ENCODE measurements around the gene GBA2.
A peak's percentile ranks its signal among the peaks of the same experiment; 100 is the strongest.

GBA2 gene

DNA sequence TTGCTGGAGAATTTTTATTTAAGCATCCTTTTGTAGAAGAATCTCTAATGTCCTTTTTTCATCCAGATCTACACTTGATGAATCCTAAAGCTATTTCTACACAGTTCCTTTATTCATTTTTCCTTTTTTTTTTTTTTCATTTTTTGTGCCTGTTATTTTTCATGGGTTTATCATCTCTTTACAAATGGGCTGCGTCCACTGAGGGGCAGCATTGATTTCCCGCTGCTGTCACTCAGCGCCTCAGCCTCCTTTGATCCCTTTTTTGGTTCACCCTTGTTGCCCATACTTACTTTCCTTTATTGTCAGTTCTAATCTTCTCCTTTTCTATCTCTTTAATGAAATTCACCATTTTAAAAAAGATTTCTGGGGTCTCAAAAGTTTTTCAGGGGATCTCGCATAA lies 10.8 kb upstream of the GBA2 start:
- DNase-seq (ENCODE audit: low spot score in 2 of 2) (no peak), ATAC-seq (replicated peaks; ENCODE audit: extremely low read depth, poor library complexity, severe bottlenecking) (no peak)
- Mint-ChIP-seq H3K36me3 (ENCODE audit: insufficient read depth) (peaks cover 7% of the 10 kb centered on the region), H3K4me1 (peaks cover 58% of the 10 kb centered on the region), H3K27ac (ENCODE audit: low read depth) (no peak overlapping the region), H3K27me3 (no peaks in the 10 kb centered on the region), H3K4me3 (no peak overlapping the region), H3K9me3 (no peaks in the 10 kb centered on the region)

- ATAC-seq (replicated peaks; ENCODE audit: extremely low read depth, poor library complexity, severe bottlenecking): no peak
- Mint-ChIP-seq H3K36me3 (ENCODE audit: insufficient read depth) (peaks cover 7% of the 10 kb centered on the region), H3K27me3 (no peaks in the 10 kb centered on the region), H3K27ac (ENCODE audit: low read depth) (no peak overlapping the region), H3K4me3 (no peak overlapping the region), H3K9me3 (no peaks in the 10 kb centered on the region), H3K4me1 (peaks cover 53% of the 10 kb centered on the region)
- no peak for DNase-seq (ENCODE audit: low spot score in 2 of 2)
Observed at GRCh38 chr9:35758475-35759050, 9.5 kb upstream of the GBA2 start.

GRCh38 chr9:35757892-35758275 lies 8.9 kb upstream of the GBA2 start:
- Mint-ChIP-seq H3K4me3 (peak overlapping the region; percentile 99), H3K27me3 (no peaks in the 10 kb centered on the region), H3K36me3 (ENCODE audit: insufficient read depth) (peaks cover 13% of the 10 kb centered on the region), H3K4me1 (peaks cover 49% of the 10 kb centered on the region), H3K27ac (ENCODE audit: low read depth) (peak overlapping the region; percentile 94), H3K9me3 (no peaks in the 10 kb centered on the region)
- no peak for DNase-seq (ENCODE audit: low spot score in 2 of 2)
- no peak for ATAC-seq (replicated peaks; ENCODE audit: extremely low read depth, poor library complexity, severe bottlenecking)

GRCh38 chr9:35757226-35757891 lies 8.3 kb upstream of the GBA2 start:
- H3K36me3 Mint-ChIP-seq (ENCODE audit: insufficient read depth): peaks cover 13% of the 10 kb centered on the region
- H3K4me1 Mint-ChIP-seq: peaks cover 51% of the 10 kb centered on the region
- H3K4me3 Mint-ChIP-seq: peak overlapping the region; percentile 99
- peak; percentile 13 for ATAC-seq (replicated peaks; ENCODE audit: extremely low read depth, poor library complexity, severe bottlenecking)
- no peaks in the 10 kb centered on the region for H3K27me3 Mint-ChIP-seq
- peak overlapping the region; percentile 94 for H3K27ac Mint-ChIP-seq (ENCODE audit: low read depth)
- no peak for DNase-seq (ENCODE audit: low spot score in 2 of 2)
- no peaks in the 10 kb centered on the region for H3K9me3 Mint-ChIP-seq

GRCh38 chr9:35756275-35757225 lies 7.5 kb upstream of the GBA2 start:
- DNase-seq (ENCODE audit: low spot score in 2 of 2) (peak; percentile 53 to 56), ATAC-seq (replicated peaks; ENCODE audit: extremely low read depth, poor library complexity, severe bottlenecking) (peak; percentile 82)
- peak overlapping the region; percentile 99 for H3K4me3 Mint-ChIP-seq
- peaks cover 13% of the 10 kb centered on the region for H3K36me3 Mint-ChIP-seq (ENCODE audit: insufficient read depth)
- no peaks in the 10 kb centered on the region for H3K27me3 Mint-ChIP-seq
- peaks cover 49% of the 10 kb centered on the region for H3K4me1 Mint-ChIP-seq
- no peaks in the 10 kb centered on the region for H3K9me3 Mint-ChIP-seq
- H3K27ac Mint-ChIP-seq (ENCODE audit: low read depth): peak overlapping the region; percentile 94

DNA sequence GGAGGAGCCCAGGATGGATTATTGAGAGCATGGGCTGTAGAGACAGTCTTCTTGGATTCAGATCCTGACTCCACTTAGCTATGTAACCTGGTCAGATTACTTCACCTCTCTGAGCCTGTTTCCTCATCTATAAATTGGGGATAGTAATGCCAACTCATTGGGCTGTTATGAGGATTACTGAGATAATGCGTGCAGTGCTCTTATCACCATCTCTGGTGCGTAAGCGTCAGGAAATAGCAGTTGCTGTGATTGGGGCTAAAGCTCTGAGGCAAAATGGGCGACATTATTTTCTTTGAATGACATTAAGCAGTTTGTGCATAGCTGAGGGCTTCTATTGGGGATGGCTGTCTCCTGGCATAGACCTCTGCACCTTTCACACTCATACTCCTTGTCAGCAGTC lies 6.0 kb upstream of the GBA2 start:
- Mint-ChIP-seq H3K27ac (ENCODE audit: low read depth) (no peak overlapping the region), H3K36me3 (ENCODE audit: insufficient read depth) (peaks cover 10% of the 10 kb centered on the region), H3K27me3 (no peaks in the 10 kb centered on the region), H3K9me3 (no peaks in the 10 kb centered on the region), H3K4me1 (peaks cover 48% of the 10 kb centered on the region), H3K4me3 (no peak overlapping the region)
- DNase-seq (ENCODE audit: low spot score in 2 of 2) (no peak), ATAC-seq (replicated peaks; ENCODE audit: extremely low read depth, poor library complexity, severe bottlenecking) (no peak)

GRCh38 chr9:35754264-35754663 lies 5.2 kb upstream of the GBA2 start, which contains the start of gene MSMP:
TSS of gene MSMP (minus strand) at chr9:35754276. CDS start at chr9:35754129, 147 bp downstream.
- Mint-ChIP-seq H3K4me1 (peaks cover 50% of the 10 kb centered on the region), H3K36me3 (ENCODE audit: insufficient read depth) (peaks cover 15% of the 10 kb centered on the region), H3K4me3 (no peak within 1 kb of the TSS), H3K27me3 (no peaks in the 10 kb centered on the region), H3K9me3 (no peaks in the 10 kb centered on the region), H3K27ac (ENCODE audit: low read depth) (no peak within 1 kb of the TSS)
- no peak for ATAC-seq (replicated peaks; ENCODE audit: extremely low read depth, poor library complexity, severe bottlenecking)
- no peak for DNase-seq (ENCODE audit: low spot score in 2 of 2)

- Mint-ChIP-seq H3K4me1 (peaks cover 45% of the 10 kb centered on the region), H3K9me3 (no peaks in the 10 kb centered on the region), H3K36me3 (ENCODE audit: insufficient read depth) (peaks cover 15% of the 10 kb centered on the region), H3K4me3 (no peak overlapping the region), H3K27me3 (no peaks in the 10 kb centered on the region), H3K27ac (ENCODE audit: low read depth) (no peak overlapping the region)
- no peak for DNase-seq (ENCODE audit: low spot score in 2 of 2)
- ATAC-seq (replicated peaks; ENCODE audit: extremely low read depth, poor library complexity, severe bottlenecking): no peak
Observed at GRCh38 chr9:35753466-35753865, 4.4 kb upstream of the GBA2 start.

DNA sequence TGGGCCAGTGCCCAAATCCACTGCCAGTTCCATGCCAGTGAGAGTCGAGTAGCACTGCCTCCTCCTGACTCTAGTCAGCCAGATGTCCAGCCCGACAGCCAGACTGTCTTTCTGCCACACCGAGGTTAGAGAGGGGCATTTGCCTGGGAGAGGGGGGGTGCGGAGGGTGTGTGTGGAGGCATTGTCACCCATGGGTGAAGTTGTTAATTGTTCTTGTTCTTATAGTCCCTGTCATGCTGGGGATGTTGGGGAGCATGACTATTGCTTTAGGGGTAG lies 1.2 kb upstream of the GBA2 start:
- H3K9me3 Mint-ChIP-seq: no peaks in the 10 kb centered on the region
- peaks cover 45% of the 10 kb centered on the region for H3K4me1 Mint-ChIP-seq
- peak overlapping the region; percentile 97 for H3K4me3 Mint-ChIP-seq
- peaks cover 15% of the 10 kb centered on the region for H3K36me3 Mint-ChIP-seq (ENCODE audit: insufficient read depth)
- no peak for ATAC-seq (replicated peaks; ENCODE audit: extremely low read depth, poor library complexity, severe bottlenecking)
- no peaks in the 10 kb centered on the region for H3K27me3 Mint-ChIP-seq
- peak overlapping the region; percentile 91 for H3K27ac Mint-ChIP-seq (ENCODE audit: low read depth)
- no peak for DNase-seq (ENCODE audit: low spot score in 2 of 2)

- Mint-ChIP-seq H3K27me3 (no peaks in the 10 kb centered on the region), H3K9me3 (no peaks in the 10 kb centered on the region), H3K4me1 (peaks cover 49% of the 10 kb centered on the region), H3K27ac (ENCODE audit: low read depth) (peak overlapping the region; percentile 91), H3K4me3 (peak overlapping the region; percentile 97), H3K36me3 (ENCODE audit: insufficient read depth) (peaks cover 15% of the 10 kb centered on the region)
- DNase-seq (ENCODE audit: low spot score in 2 of 2): no peak
- peak; percentile 42 for ATAC-seq (replicated peaks; ENCODE audit: extremely low read depth, poor library complexity, severe bottlenecking)
Observed at GRCh38 chr9:35749515-35750255, 657 bp upstream of the GBA2 start.

GRCh38 chr9:35748242-35748857 lies 678 bp downstream of the GBA2 start:
- Mint-ChIP-seq H3K36me3 (ENCODE audit: insufficient read depth) (peaks cover 23% of the 10 kb centered on the region), H3K27me3 (no peaks in the 10 kb centered on the region), H3K4me1 (peaks cover 55% of the 10 kb centered on the region), H3K9me3 (no peaks in the 10 kb centered on the region), H3K27ac (ENCODE audit: low read depth) (peak overlapping the region; percentile 91), H3K4me3 (peak overlapping the region; percentile 97)
- ATAC-seq (replicated peaks; ENCODE audit: extremely low read depth, poor library complexity, severe bottlenecking): peak; percentile 21
- no peak for DNase-seq (ENCODE audit: low spot score in 2 of 2)

DNA sequence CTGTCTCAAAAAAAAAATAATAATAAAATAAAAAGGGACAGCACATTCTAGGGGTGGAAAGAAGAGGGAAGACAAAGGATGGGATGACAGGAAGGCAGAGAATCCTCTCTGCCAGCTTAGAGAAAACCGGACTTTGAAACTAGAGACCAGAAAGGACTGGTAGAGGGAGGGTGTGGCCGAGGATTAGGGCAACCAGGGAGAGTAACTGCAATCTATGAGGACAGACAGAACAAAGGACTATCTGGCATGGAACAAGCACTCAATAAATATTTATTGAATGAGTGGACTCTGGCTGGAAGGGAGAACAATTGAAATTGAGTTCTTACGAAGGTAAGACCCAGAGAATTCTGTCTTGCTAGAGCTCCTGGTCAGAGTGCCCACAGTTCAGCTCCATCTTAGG lies 2.4 kb downstream of the GBA2 start:
- DNase-seq (ENCODE audit: low spot score in 2 of 2) (no peak), ATAC-seq (replicated peaks; ENCODE audit: extremely low read depth, poor library complexity, severe bottlenecking) (no peak)
- Mint-ChIP-seq H3K9me3 (no peaks in the 10 kb centered on the region), H3K4me3 (peak overlapping the region; percentile 97), H3K27ac (ENCODE audit: low read depth) (peak overlapping the region; percentile 5), H3K4me1 (peaks cover 62% of the 10 kb centered on the region), H3K27me3 (no peaks in the 10 kb centered on the region), H3K36me3 (ENCODE audit: insufficient read depth) (peaks cover 29% of the 10 kb centered on the region)

All from central memory CD8-positive, alpha-beta T cell (primary cell).